PFSK-1 (cell line): ENCODE data around the gene NEURL1B.

Source experiments
- FOXP2 ChIP-seq: optimal IDR thresholded peaks from 2 replicates; pipeline ENCODE3; 2011; ENCODE audit warnings: borderline replicate concordance, control low read depth, inconsistent platforms; ENCODE audit not compliant: insufficient read depth; ENCODE audit errors: extremely low read length, extremely low read depth
- POLR2AphosphoS5 ChIP-seq: IDR thresholded peaks from 2 replicates; pipeline ENCODE4 v1.6.1; 2012; ENCODE audit warnings: low read depth, mild to moderate bottlenecking, control low read depth, low read length, moderate library complexity
- SIN3A ChIP-seq: IDR thresholded peaks from 2 replicates; pipeline ENCODE4 v1.6.1; 2012; ENCODE audit warnings: mild to moderate bottlenecking, low read length, moderate library complexity, borderline replicate concordance; ENCODE audit not compliant: insufficient read depth
- TAF1 ChIP-seq: IDR thresholded peaks from 2 replicates; pipeline ENCODE4 v1.6.1; 2012; ENCODE audit warnings: low read length, control low read depth, borderline replicate concordance; ENCODE audit not compliant: insufficient read depth
- TF ChIP-seq, protein P1 (sequence below), 2 experiments: IDR thresholded peaks; 2 replicates each; pipeline versions ENCODE4 v1.6.1 to v1.8.0; 2011 to 2012; ENCODE audit warnings: low read depth in 2 of 2, low read length in 2 of 2, control low read depth in 1 of 2, inconsistent platforms in 1 of 2, mild to moderate bottlenecking in 1 of 2, moderate library complexity in 1 of 2; ENCODE audit not compliant: insufficient read depth in 1 of 2

The NEURL1B gene

DNA sequence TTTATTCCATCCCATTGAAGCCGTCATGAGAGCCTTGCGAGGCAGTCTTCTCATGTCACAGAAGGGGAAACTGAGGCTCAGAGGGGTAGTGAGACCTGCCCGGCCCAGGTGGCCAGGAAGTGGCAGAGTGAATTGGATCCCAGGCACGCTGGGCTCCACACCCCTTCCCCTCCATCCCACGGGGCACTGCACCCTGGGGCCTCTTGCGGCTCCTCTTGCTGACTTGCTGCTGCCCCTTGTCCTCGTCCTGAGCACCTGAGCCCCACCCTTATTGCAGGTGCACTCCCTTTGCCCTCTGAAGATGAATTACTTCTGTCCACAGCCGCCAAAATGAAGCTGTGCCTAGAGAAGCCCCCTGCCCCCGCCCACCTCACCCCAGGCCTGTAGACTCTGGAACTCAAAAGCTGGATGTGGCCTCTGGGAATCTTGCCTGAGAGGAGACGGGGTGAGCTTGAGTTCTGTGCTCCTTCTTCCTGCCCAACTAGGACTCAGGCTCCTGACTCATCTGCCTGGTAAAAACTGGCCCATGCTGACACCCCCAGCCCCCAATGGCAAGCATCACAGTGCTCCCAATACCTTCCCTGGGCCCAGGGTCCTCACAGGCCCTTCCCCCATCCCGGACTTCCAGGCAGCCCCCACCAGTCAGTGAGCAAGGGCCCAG, 6.4 kb downstream of the NEURL1B start:
- no peak for TF ChIP-seq SIN3A
- no peak for TF ChIP-seq FOXP2
- no peak for TF ChIP-seq POLR2AphosphoS5
- no peak for TF ChIP-seq TAF1
- TF ChIP-seq, protein P1, sequence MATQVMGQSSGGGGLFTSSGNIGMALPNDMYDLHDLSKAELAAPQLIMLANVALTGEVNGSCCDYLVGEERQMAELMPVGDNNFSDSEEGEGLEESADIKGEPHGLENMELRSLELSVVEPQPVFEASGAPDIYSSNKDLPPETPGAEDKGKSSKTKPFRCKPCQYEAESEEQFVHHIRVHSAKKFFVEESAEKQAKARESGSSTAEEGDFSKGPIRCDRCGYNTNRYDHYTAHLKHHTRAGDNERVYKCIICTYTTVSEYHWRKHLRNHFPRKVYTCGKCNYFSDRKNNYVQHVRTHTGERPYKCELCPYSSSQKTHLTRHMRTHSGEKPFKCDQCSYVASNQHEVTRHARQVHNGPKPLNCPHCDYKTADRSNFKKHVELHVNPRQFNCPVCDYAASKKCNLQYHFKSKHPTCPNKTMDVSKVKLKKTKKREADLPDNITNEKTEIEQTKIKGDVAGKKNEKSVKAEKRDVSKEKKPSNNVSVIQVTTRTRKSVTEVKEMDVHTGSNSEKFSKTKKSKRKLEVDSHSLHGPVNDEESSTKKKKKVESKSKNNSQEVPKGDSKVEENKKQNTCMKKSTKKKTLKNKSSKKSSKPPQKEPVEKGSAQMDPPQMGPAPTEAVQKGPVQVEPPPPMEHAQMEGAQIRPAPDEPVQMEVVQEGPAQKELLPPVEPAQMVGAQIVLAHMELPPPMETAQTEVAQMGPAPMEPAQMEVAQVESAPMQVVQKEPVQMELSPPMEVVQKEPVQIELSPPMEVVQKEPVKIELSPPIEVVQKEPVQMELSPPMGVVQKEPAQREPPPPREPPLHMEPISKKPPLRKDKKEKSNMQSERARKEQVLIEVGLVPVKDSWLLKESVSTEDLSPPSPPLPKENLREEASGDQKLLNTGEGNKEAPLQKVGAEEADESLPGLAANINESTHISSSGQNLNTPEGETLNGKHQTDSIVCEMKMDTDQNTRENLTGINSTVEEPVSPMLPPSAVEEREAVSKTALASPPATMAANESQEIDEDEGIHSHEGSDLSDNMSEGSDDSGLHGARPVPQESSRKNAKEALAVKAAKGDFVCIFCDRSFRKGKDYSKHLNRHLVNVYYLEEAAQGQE (IDR thresholded peaks at IDR 0.05; ENCODE audit: insufficient read depth in 1 of 2, low read depth in 2 of 2, low read length in 2 of 2): no peak

DNA sequence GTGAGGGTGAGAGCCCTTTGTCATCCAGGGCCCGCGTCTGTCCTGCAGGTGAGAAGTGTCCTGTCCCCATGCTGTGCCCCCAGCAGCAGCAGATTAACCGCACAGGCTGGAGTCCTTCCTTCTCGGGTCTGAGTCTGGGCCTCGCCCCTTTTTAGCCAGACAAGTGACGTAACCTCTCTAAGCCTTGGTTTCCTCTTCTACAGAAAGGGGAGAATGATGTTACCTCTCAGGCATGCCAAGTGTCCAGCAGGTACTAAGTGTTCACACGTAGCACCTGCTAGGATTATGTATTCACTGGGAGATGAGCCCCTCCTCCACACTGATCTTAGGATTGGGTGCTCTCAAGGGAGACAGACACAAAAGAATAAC, 6.9 kb downstream of the NEURL1B start:
- no peak for TF ChIP-seq SIN3A
- TF ChIP-seq, protein P1 (IDR thresholded peaks at IDR 0.05; ENCODE audit: insufficient read depth in 1 of 2, low read depth in 2 of 2, low read length in 2 of 2): no peak

DNA sequence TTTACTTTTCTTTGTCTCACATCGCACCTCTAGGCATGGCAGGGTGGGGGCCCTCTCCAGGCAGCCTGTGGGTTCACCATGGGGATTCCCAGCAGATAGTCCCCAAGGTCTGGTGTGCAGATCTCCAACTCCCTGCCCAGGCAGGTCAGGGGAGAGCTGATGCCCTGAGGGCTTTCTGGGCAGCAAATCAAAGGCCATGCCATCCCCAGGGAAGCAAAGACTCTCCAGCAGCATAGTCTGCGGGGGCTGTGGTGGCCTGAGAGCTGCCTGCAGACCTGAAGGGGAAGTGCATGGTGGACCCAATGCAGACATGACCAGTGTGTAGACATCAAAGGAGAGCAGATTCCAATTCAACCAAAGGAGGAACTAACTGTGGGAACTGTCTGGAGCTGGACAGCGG, 7.7 kb downstream of the NEURL1B start:
- TF ChIP-seq SIN3A (no peak), POLR2AphosphoS5 (no peak), TAF1 (no peak), FOXP2 (no peak)
- TF ChIP-seq, protein P1 (IDR thresholded peaks at IDR 0.05; ENCODE audit: insufficient read depth in 1 of 2, low read depth in 2 of 2, low read length in 2 of 2): no peak

DNA sequence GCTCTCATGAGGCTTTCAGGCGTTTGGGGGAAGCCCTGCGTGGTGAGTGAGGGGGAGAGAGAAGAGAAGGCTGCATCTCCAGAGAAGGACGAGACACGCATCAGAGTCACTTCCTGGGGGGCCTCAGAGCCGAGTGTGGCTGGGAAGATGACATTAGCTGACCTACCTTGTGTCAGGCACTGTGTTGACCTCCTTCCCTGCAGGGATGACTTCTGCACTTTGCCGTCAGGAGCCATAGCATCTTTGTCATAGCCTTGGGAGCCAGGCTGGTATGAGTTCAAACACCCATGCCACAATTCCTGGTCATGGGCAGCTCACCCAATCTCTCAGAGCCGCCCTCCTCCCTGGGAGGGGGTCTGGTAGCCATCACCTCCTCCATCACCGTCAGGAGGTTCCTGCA, 17.3 kb downstream of the NEURL1B start:
- TF ChIP-seq, protein P1 (IDR thresholded peaks at IDR 0.05; ENCODE audit: insufficient read depth in 1 of 2, low read depth in 2 of 2, low read length in 2 of 2): no peak
- TF ChIP-seq FOXP2: no peak
- TF ChIP-seq SIN3A: no peak
- TF ChIP-seq POLR2AphosphoS5: no peak
- no peak for TF ChIP-seq TAF1

DNA sequence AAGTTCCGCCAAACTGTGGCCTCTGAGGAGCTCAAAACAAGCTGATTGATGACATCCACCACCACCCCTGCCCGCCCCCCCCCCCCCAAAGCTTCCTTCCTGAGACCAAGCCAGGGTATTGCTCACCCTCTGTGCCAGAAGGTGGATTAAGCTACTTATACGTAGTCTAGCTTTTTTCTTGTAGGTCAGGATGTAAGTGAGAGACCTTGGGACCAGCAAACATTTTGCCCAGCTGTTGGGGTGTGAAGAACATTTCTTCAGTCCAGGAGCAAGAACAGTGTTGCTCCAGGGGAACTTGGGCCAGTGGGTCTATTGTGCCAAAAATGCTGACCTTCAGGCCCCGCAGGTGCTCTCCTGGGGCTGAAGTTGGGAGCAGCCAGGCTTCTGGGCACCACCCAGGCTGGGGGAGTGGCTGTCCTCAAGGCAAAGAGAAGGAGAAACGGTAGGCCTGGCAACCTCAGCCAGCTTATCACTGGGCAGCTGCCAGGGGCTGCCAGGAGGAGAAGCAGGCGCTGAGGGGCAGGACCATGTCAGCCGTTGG, 18.0 kb downstream of the NEURL1B start:
- TF ChIP-seq FOXP2: no peak
- no peak for TF ChIP-seq TAF1
- TF ChIP-seq, protein P1 (IDR thresholded peaks at IDR 0.05; ENCODE audit: insufficient read depth in 1 of 2, low read depth in 2 of 2, low read length in 2 of 2): no peak
- no peak for TF ChIP-seq POLR2AphosphoS5
- no peak for TF ChIP-seq SIN3A
